Measurements from ENCODE around the gene CDK10. TPM values are rescaled to one million over a fixed set of nuclear protein-coding genes. Genes with fewer than 3 reads are reported as not detected.
A peak's percentile ranks its signal among the peaks of the same experiment; 100 is the strongest.

Gene CDK10
- polyA plus RNA-seq, 3 donors, result 16.5 to 107 (median 18.3) TPM

GRCh38 chr16:89700100-89700648, 13.7 kb downstream of the CDK10 start:
- TF ChIP-seq CTCF (IDR thresholded peaks at IDR 0.05), result peak; percentile 87

GRCh38 chr16:89700649-89701424, 14.3 kb downstream of the CDK10 start:
- intact Hi-C loops (cut with micrococcal nuclease), result loop anchor here (2.0 to 5.0 kb wide), 2 partner anchors 160 to 171 kb away; partner anchors contain the start of gene TCF25 (in 1 of the 2)
- no peaks in the 10 kb centered on the region for H3K27me3 ChIP-seq (ENCODE audit: control insufficient read depth in 2 of 2, insufficient read depth in 2 of 2, low read length in 2 of 2)
- peaks cover 6 to 10% of the 10 kb centered on the region in 2 donors for H3K36me3 ChIP-seq (replicated peaks in 1 of 2; ENCODE audit: control insufficient read depth in 1 of 2, insufficient read depth in 2 of 2, low read length in 2 of 2)
- H2AFZ ChIP-seq (ENCODE audit: insufficient read depth, low read depth, low read length, poor library complexity, severe bottlenecking), result peak overlapping the region; percentile 83
- peak overlapping the region in 6 of 7 donors; percentile 46 to 92 (median 87) for H3K27ac Mint-ChIP-seq
- H3K27me3 Mint-ChIP-seq (ENCODE audit: low read depth in 3 of 3), result peaks cover 12 to 13% (median 13%) of the 10 kb centered on the region in 3 donors
- peak overlapping the region; percentile 78 to 85 for H3K4me3 Mint-ChIP-seq
- peaks cover 14% of the 10 kb centered on the region for H3K4me1 Mint-ChIP-seq
- peaks cover 4% of the 10 kb centered on the region for H3K79me2 ChIP-seq (ENCODE audit: insufficient read depth, low read length)
- TF ChIP-seq CTCF (IDR thresholded peaks at IDR 0.05), result peak; percentile 13
- H3K9me3 Mint-ChIP-seq, result no peaks in the 10 kb centered on the region
- H3K9me3 ChIP-seq (replicated peaks in 1 of 2; ENCODE audit: control insufficient read depth in 1 of 2, insufficient read depth in 1 of 2, low read length in 2 of 2), result no peaks in the 10 kb centered on the region
- 1% methylated on average over 77 of the region's 78 CpGs for WGBS (ENCODE audit: insufficient coverage)
- peaks cover 42% of the 10 kb centered on the region for H4K20me1 ChIP-seq (ENCODE audit: insufficient read depth, low read length)
- peak overlapping the region; percentile 69 to 82 (median 75) for H3K4me3 ChIP-seq (replicated peaks in 1 of 3; ENCODE audit: low read depth in 2 of 3, low read length in 3 of 3)
- peak overlapping the region; percentile 66 to 69 for H3K27ac ChIP-seq (ENCODE audit: low read depth in 1 of 2, low read length in 2 of 2)
- peak in 1 of 3 donors; percentile 37 for DNase-seq
- H3K9ac ChIP-seq (ENCODE audit: insufficient read depth, low read length, poor library complexity, severe bottlenecking), result peak overlapping the region; percentile 72
- H3K4me2 ChIP-seq (replicated peaks; ENCODE audit: extremely low read depth, low read length, poor library complexity, severe bottlenecking), result peak overlapping the region; percentile 96
- H3K4me1 ChIP-seq (ENCODE audit: control insufficient read depth in 1 of 2, insufficient read depth in 2 of 2, low read length in 2 of 2), result peaks cover 20 to 34% of the 10 kb centered on the region in 2 donors
- peaks cover 5 to 8% of the 10 kb centered on the region in 2 donors for H3K36me3 Mint-ChIP-seq

More at GRCh38 chr16:89700100-89700648, 13.7 kb downstream of the CDK10 start:
- Histone ChIP-seq H3K4me1 (ENCODE audit: control insufficient read depth in 1 of 2, insufficient read depth in 2 of 2, low read length in 2 of 2) (peaks cover 20 to 32% of the 10 kb centered on the region in 2 donors), H3K27ac (ENCODE audit: low read depth in 1 of 2, low read length in 2 of 2) (peak overlapping the region; percentile 50 to 69), H4K20me1 (ENCODE audit: insufficient read depth, low read length) (peaks cover 42% of the 10 kb centered on the region), H3K27me3 (ENCODE audit: control insufficient read depth in 2 of 2, insufficient read depth in 2 of 2, low read length in 2 of 2) (no peaks in the 10 kb centered on the region), H2AFZ (ENCODE audit: insufficient read depth, low read depth, low read length, poor library complexity, severe bottlenecking) (peak overlapping the region; percentile 43), H3K36me3 (replicated peaks in 1 of 2; ENCODE audit: control insufficient read depth in 1 of 2, insufficient read depth in 2 of 2, low read length in 2 of 2) (peaks cover 12 to 14% of the 10 kb centered on the region in 2 donors), H3K79me2 (ENCODE audit: insufficient read depth, low read length) (peaks cover 4% of the 10 kb centered on the region), H3K4me2 (replicated peaks; ENCODE audit: extremely low read depth, low read length, poor library complexity, severe bottlenecking) (peak overlapping the region; percentile 96), H3K9me3 (replicated peaks in 1 of 2; ENCODE audit: control insufficient read depth in 1 of 2, insufficient read depth in 1 of 2, low read length in 2 of 2) (no peaks in the 10 kb centered on the region), H3K4me3 (replicated peaks in 1 of 3; ENCODE audit: low read depth in 2 of 3, low read length in 3 of 3) (peak overlapping the region; percentile 69 to 82 (median 75)), H3K9ac (ENCODE audit: insufficient read depth, low read length, poor library complexity, severe bottlenecking) (peak overlapping the region; percentile 72)
- under 1% methylated on average over 30 of the region's 30 CpGs for WGBS (ENCODE audit: insufficient coverage)
- Mint-ChIP-seq H3K27ac (peak overlapping the region in 6 of 7 donors; percentile 74 to 92 (median 83)), H3K27me3 (ENCODE audit: low read depth in 3 of 3) (peaks cover 8 to 15% (median 11%) of the 10 kb centered on the region in 3 donors), H3K4me3 (peak overlapping the region; percentile 78 to 85), H3K36me3 (peaks cover 11 to 14% of the 10 kb centered on the region in 2 donors), H3K4me1 (peaks cover 13% of the 10 kb centered on the region), H3K9me3 (no peaks in the 10 kb centered on the region)
- DNase-seq, result peak; percentile 98 to 99 (median 99)
- intact Hi-C loops (cut with micrococcal nuclease), result loop anchor here (2.0 to 5.0 kb wide), 2 partner anchors 161 to 172 kb away; partner anchors contain the start of gene TCF25 (in 1 of the 2)
